Thyroid gland (tissue), 4 donors: ENCODE results near the gene ARIH2. TPM values are rescaled to one million over a fixed set of nuclear protein-coding genes. Genes with fewer than 3 reads are reported as not detected.

Experiments used
- DNase-seq, 2 donors: peaks; one replicate each; pipeline ENCODE4 v3.0.0-alpha.2; 2019
- H3K27ac ChIP-seq, 3 donors: fragments of 200-600 bp; sonication (generic); 1 replicate in 2 of 3; 2 replicates in 1 of 3; pipeline ENCODE4 v1.5.1; 2016 to 2019; ENCODE audit warnings: mild to moderate bottlenecking in 1 of 3, moderate library complexity in 1 of 3
- H3K27me3 ChIP-seq: fragments of 200-600 bp; sonication (generic); one replicate; pipeline ENCODE4 v1.5.1; 2019
- H3K36me3 ChIP-seq, 2 donors: fragments of 200-600 bp; sonication (generic); one replicate each; pipeline ENCODE4 v1.5.1; 2016 to 2019
- H3K4me1 ChIP-seq, 2 donors: fragments of 200-600 bp; sonication (generic); one replicate each; pipeline ENCODE4 v1.5.1; 2017 to 2019
- H3K4me3 ChIP-seq, 3 donors: fragments of 200-600 bp; sonication (generic); replicated peaks in 1 of 3; 1 replicate in 2 of 3; 2 replicates in 1 of 3; pipeline ENCODE4 v1.5.1; 2016; ENCODE audit warnings: mild to moderate bottlenecking in 1 of 3
- H3K9me3 ChIP-seq: fragments of 200-600 bp; sonication (generic); one replicate; pipeline ENCODE4 v1.5.1; 2017
- CTCF ChIP-seq, 6 experiments: fragments of 200-600 bp in 3 of 6; fragments of 450-650 bp in 3 of 6; sonication (generic) in 3 of 6; IDR thresholded peaks; one replicate each; pipeline ENCODE4 v1.5.1; 2016 to 2019; ENCODE audit warnings: antibody characterized with exemption in 6 of 6, mild to moderate bottlenecking in 2 of 6, inconsistent platforms in 1 of 6, moderate library complexity in 1 of 6
- POLR2A ChIP-seq, 2 donors: fragments of 450-650 bp; IDR thresholded peaks; one replicate each; pipeline ENCODE4 v1.6.1; 2017; ENCODE audit warnings: antibody characterized with exemption in 2 of 2, mild to moderate bottlenecking in 2 of 2, moderate library complexity in 1 of 2
- WGBS, 2 donors: methylation state at CpG; one replicate each; pipeline ENCODE4 v1.1.5; 2017; 5-methylcytosine and 5-hydroxymethylcytosine counted together
- intact Hi-C: fragments of 100-400 bp; cut with DNase I; formaldehyde crosslinking; loops from one replicate; pipeline ENCODE4 v1.15.1; 2023
- total RNA-seq, 4 donors: library from RNA; depleted of rRNA; stranded (reverse); fragments of >200 nt; gene quantifications; one replicate each; pipeline ENCODE4 v1.2.3, GENCODE V29; 2016

Gene ARIH2
- total RNA-seq, 4 donors from 2014 or later, result 108 to 136 (median 117) TPM

GRCh38 chr3:49025793-49026520 lies 107.3 kb downstream of the ARIH2 start:
- intact Hi-C loops, result loop anchor here (10.0 kb wide), 1 partner anchor 69 kb away; the partner anchor contains the start of gene QRICH1
- Histone ChIP-seq H3K4me1 (peaks cover 14 to 28% of the 10 kb centered on the region in 2 donors), H3K36me3 (peaks cover 27 to 36% of the 10 kb centered on the region in 2 donors), H3K9me3 (no peaks in the 10 kb centered on the region), H3K4me3 (no peak overlapping the region), H3K27me3 (no peaks in the 10 kb centered on the region), H3K27ac (no peak overlapping the region)
- 92 to 94% methylated on average over 8 of the region's 8 CpGs for WGBS, 2 donors
- DNase-seq, result no peak
- TF ChIP-seq CTCF (IDR thresholded peaks at IDR 0.05) (no peak), POLR2A (IDR thresholded peaks at IDR 0.05) (no peak)

GRCh38 chr3:49026536-49026935 lies 107.9 kb downstream of the ARIH2 start:
- no peak overlapping the region for H3K27ac ChIP-seq
- H3K4me3 ChIP-seq, result no peak overlapping the region
- WGBS, 2 donors, result 96 to 97% methylated on average over 3 of the region's 3 CpGs
- no peaks in the 10 kb centered on the region for H3K9me3 ChIP-seq
- no peak for TF ChIP-seq POLR2A (IDR thresholded peaks at IDR 0.05)
- no peak for TF ChIP-seq CTCF (IDR thresholded peaks at IDR 0.05)
- H3K27me3 ChIP-seq, result no peaks in the 10 kb centered on the region
- H3K4me1 ChIP-seq, result peaks cover 14 to 28% of the 10 kb centered on the region in 2 donors
- no peak for DNase-seq
- intact Hi-C loops, result loop anchor here (10.0 kb wide), 1 partner anchor 68 kb away; the partner anchor contains the start of gene QRICH1
- H3K36me3 ChIP-seq, result peaks cover 33 to 40% of the 10 kb centered on the region in 2 donors

- peaks cover 44 to 50% of the 10 kb centered on the region in 2 donors for H3K36me3 ChIP-seq
- intact Hi-C loops, result loop anchor here (10.0 kb wide), 1 partner anchor 67 kb away; the partner anchor contains the start of gene QRICH1
- WGBS, 2 donors, result 95 to 99% methylated on average over 9 of the region's 9 CpGs
- H3K27me3 ChIP-seq, result no peaks in the 10 kb centered on the region
- no peak for TF ChIP-seq POLR2A (IDR thresholded peaks at IDR 0.05)
- DNase-seq, result no peak
- H3K9me3 ChIP-seq, result no peaks in the 10 kb centered on the region
- H3K4me3 ChIP-seq, result no peak overlapping the region
- H3K4me1 ChIP-seq, result peaks cover 11 to 25% of the 10 kb centered on the region in 2 donors
- no peak overlapping the region for H3K27ac ChIP-seq
Measured at GRCh38 chr3:49027634-49028033, 109.0 kb downstream of the ARIH2 start.

GRCh38 chr3:49028298-49028672 lies 109.6 kb downstream of the ARIH2 start:
- H3K4me1 ChIP-seq, result peaks cover 9 to 19% of the 10 kb centered on the region in 2 donors
- WGBS, 2 donors, result 85 to 93% methylated on average over 4 of the region's 4 CpGs
- TF ChIP-seq POLR2A (IDR thresholded peaks at IDR 0.05) (no peak), CTCF (IDR thresholded peaks at IDR 0.05) (no peak)
- H3K27me3 ChIP-seq, result no peaks in the 10 kb centered on the region
- DNase-seq, result no peak
- H3K27ac ChIP-seq, result peak overlapping the region; percentile 36 to 85 (median 78)
- H3K9me3 ChIP-seq, result no peaks in the 10 kb centered on the region
- H3K36me3 ChIP-seq, result peaks cover 51 to 57% of the 10 kb centered on the region in 2 donors
- intact Hi-C loops, result loop anchor here (10.0 kb wide), 1 partner anchor 67 kb away; the partner anchor contains the start of gene QRICH1
- peak overlapping the region in 1 of 3 donors; percentile 56 for H3K4me3 ChIP-seq

- TF ChIP-seq POLR2A (IDR thresholded peaks at IDR 0.05), result peak; percentile 54 to 95
- TF ChIP-seq CTCF (IDR thresholded peaks at IDR 0.05), result peak in 2 of 6 experiments; percentile 16 to 32
- WGBS, 2 donors, result 1 to 2% methylated on average over 47 to 51 of the region's 55 CpGs
- Histone ChIP-seq H3K27me3 (no peaks in the 10 kb centered on the region), H3K9me3 (no peaks in the 10 kb centered on the region), H3K36me3 (peaks cover 50 to 56% of the 10 kb centered on the region in 2 donors), H3K4me3 (peak within 1 kb of the TSS; percentile 28 to 62 (median 56)), H3K4me1 (peaks cover 9 to 17% of the 10 kb centered on the region in 2 donors), H3K27ac (peak within 1 kb of the TSS; percentile 46 to 85 (median 78))
- intact Hi-C loops, result loop anchor here (10.0 kb wide), 1 partner anchor 66 kb away; the partner anchor contains the start of gene QRICH1
- peak; percentile 92 to 93 for DNase-seq
Measured at GRCh38 chr3:49028673-49029562, 110.3 kb downstream of the ARIH2 start, which contains the start of gene IMPDH2. IMPDH2 (minus strand) TSS chr3:49029398; CDS start chr3:49029350, 48 bp downstream.
